ENCODE results near the gene RNF126.
"Not testable (repeated sequence)": the region's sequence is repeated elsewhere in the genome, so short reads cannot be mapped to it uniquely, and the experiment has no call there.

The RNF126 gene

DNA sequence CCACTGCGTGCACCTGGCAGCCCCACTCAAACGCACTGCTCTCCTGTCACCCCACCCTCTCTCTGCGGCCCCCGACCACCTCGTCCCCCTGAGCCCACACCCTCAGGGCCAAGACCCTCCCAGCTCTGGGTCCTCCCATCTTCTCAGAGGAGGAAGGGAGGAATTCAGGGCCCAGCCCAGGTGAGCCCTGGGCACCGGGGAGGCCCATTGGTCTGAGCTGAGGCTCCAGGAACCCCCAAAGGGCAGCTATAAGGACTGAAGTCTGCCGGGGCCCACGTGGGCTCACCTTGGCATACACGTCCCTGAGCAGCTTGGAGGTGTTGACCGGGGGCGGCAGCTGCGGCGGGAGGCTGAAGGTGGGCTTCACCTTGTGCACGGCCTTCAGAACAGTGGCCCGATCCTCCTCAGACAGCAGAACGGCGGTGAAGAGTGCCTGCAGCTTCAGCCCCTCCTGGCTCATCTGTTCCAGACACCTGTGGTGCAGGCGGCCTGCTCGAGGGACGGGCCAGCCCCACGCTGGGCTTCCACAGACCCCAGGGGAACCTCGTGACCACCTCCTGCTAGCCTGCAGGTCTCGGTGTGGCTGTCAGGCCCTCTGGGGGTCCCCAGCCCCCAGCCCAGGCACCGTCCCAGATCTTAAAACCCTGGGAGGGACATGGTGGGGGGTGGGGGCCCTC is 38.4 kb downstream of the RNF126 start:
- no peak for DNase-seq

DNA sequence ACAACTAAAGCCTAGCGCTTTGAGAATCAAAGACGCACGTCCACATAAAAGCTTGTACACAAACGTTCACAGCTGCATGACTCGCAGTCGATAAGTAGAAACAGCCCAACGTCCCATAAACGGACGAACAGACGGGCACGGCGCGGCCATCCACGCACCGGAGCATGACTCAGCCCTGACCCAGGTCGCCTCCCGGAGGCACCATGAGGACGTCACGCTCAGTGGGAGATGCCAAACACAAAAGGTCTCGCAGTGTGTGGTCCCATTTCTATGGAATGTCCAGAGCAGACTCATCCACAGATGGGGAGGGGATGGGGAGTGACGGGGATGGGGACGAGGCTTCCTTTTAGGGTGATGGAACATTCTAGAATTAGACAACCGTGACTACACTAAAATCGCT is 39.0 kb downstream of the RNF126 start:
- DNase-seq, result peak; percentile 26

DNA sequence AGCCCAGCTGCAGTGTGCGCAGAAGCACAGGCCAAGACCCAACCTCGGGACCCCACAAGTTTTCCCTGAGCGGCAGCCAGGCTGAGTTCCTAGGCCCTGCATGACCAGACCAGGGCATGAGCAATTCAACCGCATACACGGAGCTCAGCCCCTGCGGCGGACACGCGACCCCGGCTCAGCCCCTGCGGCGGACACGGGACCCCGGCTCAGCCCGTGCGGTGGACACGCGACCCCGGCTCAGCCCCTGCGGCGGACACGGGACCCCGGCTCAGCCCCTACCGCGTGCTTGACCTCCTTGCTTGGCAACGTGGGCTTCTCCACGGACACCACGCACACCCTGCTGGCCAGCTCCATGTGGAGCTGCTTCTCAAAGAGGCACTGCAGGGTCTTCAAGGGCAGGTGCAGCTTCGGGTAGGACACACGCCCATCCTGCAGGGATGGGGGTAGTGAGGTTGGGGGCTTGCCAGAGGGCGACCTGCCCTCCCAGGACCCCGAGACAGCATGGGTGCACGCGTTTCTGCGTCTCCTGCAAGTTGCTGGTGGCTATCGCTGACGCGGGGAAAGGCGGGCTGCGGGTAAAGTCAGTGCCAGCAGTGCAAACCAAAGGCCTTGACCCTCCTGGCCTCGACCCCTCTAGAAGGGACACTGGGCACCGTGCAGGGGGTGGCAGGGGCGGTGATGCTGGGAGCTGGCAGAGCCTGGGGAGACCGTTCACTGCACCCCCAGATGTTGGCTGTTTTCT is 39.7 kb downstream of the RNF126 start:
- no peak for DNase-seq

DNA sequence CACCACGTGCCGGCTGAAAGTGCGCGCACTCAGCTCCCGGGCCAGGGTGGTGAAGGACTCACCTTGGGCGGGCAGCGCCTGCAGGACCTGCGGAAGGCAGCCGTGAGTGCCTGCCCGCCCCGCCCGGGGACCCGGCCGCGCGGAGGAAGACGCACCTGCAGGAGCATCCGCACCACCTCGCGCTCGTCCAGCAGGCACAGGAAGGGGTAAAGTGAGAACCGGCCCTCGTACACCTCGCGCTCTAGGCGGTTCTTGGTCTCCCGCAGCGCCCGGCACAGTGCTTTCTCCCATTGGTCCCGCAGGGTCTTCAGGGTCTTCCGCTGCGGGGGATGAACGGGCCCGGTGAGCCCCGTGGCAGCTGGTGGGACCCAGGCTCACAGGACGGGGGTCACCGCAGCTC is 40.3 kb downstream of the RNF126 start:
- DNase-seq, result no peak

DNA sequence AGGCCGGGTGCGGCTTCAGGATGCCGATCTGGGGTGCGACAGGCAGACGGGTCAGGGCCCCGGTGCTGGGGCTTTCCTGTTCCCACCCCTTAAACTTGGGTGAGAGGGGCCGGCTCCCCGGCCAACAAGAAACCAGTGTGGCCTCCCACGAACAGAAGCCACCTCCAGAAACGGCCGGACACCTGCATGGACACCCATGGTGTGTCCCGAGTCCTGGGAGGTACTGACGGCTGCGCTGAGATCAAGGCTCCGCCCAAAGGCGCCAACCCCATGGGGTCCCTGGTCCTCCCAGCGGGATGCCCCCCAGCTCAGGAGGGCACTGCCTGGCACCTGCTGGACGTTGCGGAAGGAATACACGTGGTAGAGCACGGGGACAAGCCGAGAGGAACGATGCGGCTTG is 41.2 kb downstream of the RNF126 start:
- no peak for DNase-seq

DNA sequence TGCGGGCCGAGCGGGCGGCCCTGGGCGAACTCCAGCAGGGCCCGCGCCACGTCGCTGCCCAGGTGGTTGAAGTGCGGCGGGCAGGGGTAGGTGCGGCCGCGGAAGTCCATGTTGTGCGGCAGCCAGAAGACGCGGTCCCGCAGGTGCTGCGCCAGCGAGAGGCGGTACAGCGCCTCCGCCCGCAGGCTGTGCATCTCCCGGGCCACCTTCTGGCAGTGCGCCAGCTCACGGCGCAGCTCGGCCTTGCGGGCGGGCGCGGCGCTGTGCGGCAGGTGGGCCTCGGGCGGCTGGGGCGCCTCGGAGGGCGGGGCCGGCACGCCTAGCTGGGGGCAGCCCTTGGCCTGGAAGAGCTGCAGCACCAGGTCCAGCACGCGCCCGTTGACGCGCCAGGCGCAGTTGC is 41.8 kb downstream of the RNF126 start:
- DNase-seq, result not testable (repeated sequence)

DNA sequence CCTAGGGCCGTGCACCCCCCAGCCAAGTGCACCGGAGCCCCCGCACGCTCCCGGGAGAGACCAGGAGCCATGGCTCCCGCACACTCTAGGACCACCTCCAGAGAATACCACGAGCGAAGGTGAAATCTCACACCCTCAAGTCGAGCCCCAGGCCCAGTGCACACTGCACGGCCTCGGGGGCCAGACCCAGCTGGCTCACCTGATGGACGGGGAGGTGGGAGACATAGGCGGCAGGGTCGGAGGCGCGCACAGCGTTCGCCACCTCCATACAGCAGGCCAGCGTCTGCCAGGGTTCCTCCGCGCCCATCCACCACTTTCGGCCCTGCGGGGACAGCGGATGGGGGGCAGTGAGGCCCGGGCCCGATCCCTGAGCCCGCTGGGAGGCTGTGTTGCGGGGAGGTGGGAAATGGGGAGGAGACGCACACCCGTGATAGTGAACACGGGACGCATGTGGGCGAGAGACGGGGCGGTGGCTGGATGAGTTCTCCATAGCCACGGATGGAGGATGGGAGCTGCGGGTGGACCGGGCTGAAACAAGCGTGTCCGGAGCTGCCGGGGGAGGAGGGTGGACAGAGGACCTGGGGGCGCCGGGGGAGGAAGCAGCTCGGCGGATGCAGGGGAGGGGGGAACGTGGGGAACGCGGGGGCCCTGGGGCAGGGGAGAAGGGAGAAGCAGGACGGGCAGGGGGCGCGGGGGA is 42.7 kb downstream of the RNF126 start:
- no peak for DNase-seq

DNA sequence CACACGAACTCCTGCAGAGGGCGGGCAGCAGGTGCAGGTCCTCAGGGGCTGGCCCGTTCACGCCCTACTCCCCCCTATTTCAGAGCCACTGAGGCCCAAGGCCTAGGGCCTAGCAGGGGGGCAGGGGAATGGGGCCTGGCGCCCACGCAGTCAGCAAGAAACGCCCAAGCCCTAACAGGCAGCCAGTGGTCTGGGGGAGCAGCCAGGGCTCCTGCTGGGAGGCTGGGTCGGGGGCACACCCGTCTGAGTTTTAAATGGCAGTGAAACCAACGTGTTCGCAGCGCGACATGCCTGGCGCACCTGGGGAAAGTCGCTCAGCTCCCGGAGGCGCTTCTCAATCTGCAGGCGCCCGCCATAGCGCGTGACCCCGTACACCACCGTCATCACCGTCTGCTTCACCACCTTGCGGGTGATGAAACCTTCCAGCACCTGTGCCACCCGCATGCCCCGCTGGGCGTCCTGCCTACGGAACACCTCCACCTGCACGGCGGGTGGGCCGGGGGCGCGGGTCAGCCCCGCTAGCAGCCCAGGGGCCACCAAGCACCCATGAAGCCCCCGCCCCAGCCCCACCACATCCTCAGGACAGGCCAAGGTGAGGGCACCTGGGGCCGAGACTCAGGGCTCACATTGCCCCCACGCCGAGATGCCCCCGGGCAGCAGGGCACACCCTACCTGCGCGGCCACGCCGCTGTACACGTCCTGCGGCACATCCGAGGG is 43.6 kb downstream of the RNF126 start:
- DNase-seq, result no peak

DNA sequence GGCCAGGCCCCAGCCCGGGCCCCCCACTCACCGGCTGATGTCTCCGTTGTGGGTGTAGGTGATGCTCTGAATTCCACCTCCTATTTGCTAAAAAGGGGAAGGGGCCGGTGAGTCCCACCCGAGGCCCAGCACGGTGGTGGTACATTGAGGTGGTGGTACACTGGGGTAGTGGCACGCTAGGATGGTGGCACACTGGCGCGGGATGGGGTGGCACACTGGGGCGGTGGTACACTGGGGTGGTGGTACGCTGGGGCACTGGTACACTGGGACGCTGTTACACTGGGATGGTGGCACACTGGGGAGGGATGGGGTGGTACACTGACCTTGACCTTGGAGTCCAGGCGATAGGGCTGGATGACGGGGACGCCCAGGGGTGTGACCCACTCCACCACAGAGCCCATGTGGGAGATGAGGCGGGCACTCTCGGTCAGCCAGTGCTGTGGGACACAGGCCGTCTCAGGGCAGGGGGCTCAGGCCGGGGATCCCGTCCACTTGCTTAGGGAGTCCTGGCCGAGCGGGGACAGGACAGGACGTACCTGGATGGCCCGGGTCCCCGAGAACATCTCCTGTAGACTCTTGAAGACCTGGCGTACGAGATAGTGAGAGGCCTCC is 44.2 kb downstream of the RNF126 start:
- DNase-seq, result no peak

DNA sequence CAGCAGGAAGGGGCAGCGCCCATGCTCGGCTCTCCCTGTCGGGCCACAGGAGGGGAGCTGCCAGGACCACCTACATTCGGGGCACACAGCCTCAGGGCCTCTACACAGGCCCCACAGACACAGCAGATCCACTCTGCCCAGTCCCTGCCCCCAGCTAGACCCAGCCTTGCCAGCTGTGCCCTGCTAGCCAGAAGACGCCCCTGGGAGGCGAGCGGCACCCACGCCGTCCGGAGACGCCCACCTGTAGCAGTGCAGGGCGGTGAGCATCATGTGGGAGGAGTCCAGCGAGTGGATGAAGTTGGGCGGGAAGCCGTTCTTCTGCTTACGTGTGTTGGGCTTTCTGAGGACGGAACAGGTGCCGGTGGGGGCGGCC is 44.8 kb downstream of the RNF126 start:
- DNase-seq, result no peak

DNA sequence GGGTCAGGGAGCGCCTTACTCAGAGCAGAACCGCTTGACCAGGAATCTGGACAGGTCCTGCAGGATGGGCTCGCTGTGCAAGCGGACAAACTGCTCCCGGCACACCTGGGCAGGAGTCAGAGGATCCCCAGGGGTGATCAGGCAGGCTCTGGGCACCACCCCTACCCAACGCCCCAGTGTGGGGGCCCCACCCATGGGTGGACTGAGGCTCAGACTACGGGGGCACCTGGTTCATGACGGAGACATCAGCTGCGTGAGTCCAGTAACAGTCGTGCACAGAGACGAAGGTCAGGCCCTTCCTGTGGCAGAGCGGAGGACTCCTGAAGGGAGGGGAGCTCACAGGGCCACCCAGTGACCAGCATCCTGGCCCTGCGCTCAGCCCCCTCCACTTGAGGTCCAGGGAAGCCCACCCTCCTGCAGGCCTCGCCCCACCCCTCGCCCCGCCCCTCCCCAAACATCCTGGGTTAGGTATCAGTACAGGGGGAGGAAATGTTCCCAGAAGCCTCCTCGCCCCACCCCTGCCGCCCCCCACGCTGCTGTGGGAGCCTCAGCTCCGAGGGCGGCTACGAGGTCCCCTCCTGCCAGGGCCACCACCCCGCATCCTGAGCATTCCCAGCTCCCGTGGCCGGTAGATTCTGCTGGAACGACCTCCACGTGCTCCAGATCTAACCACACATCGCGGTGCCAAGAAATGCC is 45.3 kb downstream of the RNF126 start:
- DNase-seq, result no peak

DNA sequence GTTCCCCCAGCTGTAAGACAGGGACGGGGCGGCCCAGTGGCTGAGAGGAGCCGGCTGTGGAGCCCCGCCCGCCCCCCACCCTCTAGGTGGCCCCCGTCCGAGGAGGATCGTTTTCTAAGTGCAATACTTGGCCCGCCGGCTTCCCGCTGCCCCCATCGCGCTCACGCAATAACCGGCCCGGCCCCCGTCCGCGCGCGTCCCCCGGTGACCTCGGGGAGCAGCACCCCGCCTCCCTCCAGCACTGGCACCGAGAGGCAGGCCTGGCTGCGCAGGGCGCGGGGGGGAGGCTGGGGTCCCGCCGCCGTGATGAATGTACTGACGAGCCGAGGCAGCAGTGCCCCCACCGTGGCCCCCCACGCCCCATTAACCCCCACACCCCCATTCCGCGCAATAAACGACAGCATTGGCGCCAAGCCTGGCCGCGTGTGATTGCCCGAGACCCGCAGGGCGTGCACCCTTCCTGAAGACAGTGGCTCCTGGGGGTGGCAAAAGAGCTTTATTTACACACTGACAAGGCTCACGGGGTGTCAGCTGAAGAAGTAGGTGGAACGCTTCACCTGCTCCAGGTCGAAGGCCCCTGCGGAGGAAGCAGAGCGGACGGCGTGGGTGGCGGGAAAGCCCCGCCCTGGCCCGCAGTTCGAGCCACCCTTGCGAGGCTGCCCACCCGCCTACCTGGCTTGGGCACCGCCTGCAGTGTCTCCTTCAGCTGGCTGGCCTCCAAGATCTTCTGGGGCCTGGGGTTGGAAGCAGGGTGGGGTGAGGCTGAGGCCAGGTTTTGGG is 46.1 kb downstream of the RNF126 start:
- DNase-seq, result no peak

DNA sequence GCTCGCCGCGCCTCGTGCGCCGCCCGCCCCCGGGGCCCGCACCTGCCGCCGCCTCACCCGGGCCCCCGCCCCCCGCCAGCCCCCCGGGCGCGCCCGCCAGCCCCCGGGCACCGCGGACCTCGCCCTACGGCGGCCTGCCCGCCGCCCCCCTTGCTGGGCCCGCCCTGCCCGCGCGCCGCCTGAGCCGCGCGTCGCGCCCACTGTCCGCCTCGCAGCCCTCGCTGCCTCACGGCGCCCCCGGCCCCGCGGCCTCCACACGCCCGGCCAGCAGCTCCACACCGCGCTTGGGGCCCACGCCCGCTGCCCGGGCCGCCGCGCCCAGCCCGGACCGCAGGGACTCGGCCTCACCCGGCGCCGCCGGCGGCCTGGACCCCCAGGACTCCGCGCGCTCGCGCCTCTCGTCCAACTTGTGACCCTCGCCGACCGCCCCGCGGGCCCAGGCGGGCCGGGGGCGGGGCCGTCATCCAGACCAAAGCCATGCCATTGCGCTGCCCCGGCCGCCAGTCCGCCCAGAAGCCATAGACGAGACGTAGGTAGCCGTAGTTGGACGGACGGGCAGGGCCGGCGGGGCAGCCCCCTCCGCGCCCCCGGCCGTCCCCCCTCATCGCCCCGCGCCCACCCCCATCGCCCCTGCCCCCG is 46.8 kb downstream of the RNF126 start:
- no peak for DNase-seq

DNA sequence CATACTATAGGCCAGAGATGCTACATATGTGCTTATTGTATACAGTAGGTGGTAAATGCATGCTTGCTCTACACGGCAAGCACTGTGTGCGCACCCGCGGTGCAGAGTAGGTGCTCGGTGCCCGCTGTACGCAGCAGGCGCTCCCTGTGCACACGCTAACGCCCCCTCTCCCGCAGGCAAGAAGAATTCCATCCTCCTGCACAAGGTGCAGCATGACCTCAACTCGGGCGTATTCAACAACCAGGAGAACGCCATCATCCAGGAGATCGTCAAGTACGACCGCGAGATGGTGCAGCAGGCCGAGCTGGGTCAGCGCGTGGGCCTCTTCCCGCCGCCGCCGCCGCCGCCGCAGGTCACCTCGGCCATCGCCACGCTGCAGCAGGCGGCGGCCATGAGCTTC is 47.4 kb downstream of the RNF126 start:
- no peak for DNase-seq

DNA sequence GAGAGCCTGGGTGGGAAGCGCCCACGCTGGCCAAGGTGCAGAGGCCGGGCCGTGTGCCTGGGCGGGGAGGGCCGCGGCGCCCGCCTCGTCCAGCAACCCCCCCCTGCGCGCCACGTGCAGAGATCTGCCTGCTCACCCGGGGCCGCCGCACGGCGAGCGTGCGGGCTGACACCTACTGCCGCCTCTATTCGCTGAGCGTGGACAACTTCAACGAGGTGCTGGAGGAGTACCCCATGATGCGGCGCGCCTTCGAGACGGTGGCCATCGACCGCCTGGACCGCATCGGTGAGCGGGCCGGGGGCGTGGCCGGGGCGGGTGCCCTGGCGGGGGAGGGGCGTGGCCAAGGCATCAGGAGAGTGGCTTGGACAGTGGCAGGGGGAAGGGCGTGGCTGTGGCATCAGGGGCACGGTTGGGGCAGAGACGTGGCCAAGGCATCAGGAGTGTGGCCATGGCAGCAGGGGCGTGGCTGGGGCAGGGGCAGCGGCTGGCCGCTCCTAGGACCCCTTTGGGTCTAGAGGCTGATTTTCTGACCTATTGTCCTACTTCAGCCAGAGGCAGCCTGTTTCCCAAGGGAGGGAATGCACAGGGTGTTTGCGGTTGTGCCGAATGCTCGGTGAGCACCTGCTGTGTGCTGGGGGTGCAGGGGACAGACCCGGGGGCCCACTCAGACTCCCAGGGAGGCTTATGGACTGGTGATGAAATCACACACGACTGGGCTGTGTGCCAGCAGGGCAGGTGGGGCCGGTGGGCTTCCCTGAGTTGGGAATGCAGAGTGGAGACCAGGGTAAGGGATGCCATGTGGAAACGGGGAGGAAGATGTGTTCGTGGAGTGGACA is 49.1 kb downstream of the RNF126 start:
- DNase-seq, result no peak

DNA sequence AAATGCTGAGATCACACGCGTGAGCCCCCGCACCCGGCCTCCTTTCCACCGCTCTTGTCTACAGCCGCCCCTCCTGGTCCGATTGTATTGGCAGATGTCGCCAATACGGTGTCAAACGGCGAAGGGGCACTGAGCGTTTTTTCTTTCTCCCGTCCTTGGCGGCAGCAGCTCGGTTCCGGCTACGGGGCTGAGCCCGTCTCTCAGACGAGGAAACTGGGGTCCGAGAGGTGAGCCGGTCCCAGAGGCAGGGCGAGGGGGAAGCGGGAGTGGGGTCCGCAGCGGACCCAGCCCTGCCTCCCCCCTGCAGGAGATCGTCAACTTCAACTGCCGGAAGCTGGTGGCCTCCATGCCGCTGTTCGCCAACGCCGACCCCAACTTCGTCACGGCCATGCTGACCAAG is 50.1 kb downstream of the RNF126 start:
- DNase-seq, result no peak

DNA sequence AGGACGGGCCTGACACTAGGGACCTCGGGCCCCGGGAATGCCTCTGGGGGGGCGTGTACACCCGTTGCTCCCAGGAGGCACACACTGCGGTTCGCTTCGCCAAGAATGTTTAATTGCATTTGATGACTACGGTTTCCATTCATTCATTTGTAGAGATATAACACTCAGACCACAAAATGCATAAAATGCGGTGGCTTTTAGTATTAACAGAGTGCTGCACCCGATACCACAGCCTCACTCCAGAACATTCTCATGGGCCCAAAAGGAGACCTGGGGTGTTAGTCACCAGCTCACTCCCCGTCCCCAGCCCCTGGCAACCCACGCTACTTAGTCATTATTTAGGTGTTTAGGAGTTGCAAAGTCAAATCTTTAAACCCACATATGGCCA is 51.5 kb downstream of the RNF126 start:
- DNase-seq, result no peak

DNA sequence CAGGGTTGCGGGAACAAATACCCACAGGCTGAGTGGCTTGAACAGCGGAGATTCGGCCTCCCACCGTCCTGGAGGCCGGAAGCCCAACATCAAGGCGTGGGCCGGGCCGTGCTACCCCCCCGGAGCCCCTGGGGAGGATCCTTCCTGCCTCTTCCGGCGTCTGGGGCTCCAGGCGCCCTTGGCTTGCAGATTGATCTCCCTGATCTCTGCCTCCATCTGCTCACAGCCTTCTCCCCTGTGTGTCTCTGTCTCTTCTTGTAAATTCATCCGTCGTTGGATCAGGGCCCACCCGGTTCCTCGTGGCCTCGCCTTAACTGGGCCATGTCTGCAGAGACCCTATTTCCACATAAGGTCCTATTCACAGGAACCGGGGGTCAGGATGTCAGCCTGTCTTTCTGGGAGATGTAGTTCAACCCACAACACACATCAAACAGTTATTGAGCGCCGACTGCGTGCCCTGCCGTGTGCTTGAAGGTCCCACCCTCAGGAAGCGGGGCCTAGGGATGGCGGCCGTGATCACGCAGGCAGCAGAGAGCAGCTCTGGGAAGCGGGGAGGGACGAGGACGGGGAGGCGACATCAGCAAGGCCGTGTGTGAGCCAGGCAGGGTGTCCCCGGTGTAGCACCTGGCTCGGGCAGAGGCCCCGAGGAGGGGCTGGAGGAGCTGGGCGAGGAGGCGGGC is 52.1 kb downstream of the RNF126 start:
- no peak for DNase-seq

DNA sequence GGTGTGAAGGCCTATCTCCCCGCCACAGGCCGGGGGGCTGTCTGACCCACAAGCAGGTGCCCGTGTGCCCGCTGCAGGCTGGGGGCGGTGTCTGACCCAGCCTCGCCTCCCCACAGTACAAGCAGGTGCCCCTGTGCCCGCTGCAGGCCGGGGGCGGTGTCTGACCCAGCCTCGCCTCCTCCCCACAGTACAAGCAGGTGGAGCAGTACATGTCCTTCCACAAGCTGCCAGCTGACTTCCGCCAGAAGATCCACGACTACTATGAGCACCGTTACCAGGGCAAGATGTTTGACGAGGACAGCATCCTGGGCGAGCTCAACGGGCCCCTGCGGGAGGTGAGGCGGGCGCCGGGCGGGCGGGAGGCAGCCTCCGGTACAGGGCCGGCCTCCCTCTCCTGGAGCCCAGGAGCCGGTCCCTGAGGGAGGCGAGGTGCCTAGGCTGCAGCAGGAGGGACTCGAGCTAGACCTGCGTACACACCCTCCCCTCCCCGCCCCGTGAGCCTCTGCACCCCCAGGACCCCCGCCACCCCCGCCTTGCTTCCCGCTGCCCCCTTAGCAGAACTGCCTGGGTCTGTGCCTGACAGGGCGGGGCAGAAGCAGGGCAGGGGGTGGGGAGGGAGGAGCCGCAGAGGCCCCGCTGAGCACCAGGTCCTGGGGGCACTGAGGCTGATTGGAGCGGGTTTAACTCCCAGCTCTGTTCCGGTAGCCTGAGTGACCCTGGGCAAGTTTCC is 52.8 kb downstream of the RNF126 start:
- no peak for DNase-seq
